Cerebellar nuclear complex (tissue), 1 donor: Measurements from ENCODE around the gene ST7.

ENCODE experiments used
- DNase-seq, 2 experiments: peaks; one replicate each; lab custom pipeline; 2025; lab: John Stamatoyannopoulos, UW

Gene ST7

GRCh38 chr7:117157241-117158209 is 204.2 kb downstream of the ST7 start:
- DNase-seq = peak; percentile 33 to 79

DNA sequence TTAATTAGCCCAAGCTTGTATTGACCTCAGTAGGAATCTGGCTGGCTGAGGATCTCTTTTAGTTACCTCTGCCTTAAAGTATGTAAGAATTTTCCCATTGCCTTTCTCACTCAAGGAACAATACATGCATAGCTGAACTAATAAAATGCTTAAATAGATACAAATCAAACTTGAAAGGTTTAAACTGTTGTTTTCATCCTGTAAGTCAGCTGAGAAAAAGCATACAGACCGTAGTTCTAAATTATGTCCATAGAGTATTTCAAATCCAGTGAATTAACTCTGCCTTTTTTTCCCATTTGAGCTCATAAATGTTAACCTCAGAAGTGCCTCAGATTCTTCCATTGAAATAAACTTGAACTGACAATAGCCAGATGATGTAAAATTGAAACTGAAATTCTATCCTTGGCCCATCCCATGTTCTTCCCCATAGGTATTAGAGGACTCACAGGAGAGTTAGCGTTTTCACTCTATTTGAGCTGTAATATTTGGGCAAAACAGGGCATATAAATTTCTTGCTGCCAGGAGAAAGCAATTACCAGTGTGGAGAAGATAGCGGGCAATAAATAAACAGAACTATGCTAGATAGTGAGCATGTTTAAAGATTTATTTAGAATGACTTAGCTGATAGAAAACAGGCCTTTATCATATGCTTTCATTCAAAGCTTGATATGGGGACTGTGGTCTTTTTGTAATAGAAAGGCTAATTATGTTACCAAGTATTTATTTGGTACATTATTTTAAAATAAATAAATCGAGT is 205.8 kb downstream of the ST7 start:
- DNase-seq = no peak

GRCh38 chr7:117163101-117163500 is 209.8 kb downstream of the ST7 start:
- no peak for DNase-seq

DNA sequence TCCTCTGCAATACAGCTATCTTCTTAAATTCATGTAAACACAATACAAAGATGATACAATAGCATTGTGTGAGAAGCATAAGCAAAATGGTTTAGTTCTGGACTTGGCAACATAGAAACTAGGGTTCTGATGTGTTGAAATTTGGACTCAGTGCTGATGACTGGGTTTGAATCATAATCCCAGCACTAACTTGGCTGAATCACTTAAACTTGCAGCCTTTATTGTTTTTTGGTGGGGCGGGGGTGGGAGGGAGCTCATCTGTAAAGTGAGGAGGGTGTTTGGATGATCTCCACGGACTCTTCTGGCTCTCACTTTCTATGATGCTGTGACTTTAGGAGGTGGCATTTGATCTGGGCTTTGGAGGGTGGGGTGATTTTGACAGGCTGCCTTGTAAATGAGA is 211.3 kb downstream of the ST7 start:
- DNase-seq = no peak

DNA sequence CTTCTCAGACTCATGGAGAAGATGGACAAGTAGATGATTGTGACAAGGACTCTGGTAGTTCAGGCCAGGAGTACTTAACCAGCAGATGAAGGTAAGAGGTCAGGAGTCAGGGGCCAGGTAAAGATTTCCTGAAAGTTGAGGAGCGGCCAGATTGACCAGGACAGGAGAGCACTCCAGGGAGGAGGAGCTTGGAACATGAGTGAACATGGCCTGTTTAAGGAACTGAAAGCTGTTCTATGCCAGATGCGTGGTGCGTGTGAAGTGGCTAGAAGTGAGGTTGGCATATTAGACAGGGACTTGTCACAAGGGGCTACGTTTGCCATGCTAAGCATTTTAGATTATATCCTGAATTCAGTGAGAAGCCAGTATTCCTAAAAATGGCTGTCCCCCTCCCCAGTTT is 212.4 kb downstream of the ST7 start:
- no peak for DNase-seq

GRCh38 chr7:117169907-117170306 is 216.6 kb downstream of the ST7 start:
- no peak for DNase-seq

GRCh38 chr7:117171106-117171505 is 217.8 kb downstream of the ST7 start:
- DNase-seq = no peak

GRCh38 chr7:117172283-117172682 is 219.0 kb downstream of the ST7 start:
- no peak for DNase-seq

GRCh38 chr7:117173035-117173770 is 219.9 kb downstream of the ST7 start:
- no peak for DNase-seq

- no peak for DNase-seq
These were observed 222.9 kb downstream of the ST7 start for GRCh38 chr7:117176206-117176605.

DNA sequence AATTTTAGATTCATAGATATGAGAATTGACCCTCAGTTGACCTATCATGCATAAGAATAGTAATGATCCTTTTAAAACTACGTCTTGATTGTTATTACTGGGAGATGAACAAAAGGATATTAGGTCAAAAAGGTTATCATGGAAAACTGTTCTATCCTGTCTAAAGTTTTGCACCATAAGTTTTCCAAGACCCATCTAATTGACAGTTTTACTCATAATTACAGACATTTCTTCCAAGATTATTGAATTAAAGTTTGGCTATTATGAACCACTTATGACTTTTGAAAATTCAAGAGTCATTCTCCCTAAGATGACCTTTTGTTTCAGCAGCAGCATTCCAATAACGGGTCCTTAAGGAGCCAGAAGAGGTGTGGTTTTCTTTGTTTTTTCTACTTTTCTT is 225.3 kb downstream of the ST7 start:
- no peak for DNase-seq

GRCh38 chr7:117179701-117180100 is 226.4 kb downstream of the ST7 start:
- DNase-seq = no peak

GRCh38 chr7:117183729-117184128 is 230.4 kb downstream of the ST7 start:
- DNase-seq = no peak

DNA sequence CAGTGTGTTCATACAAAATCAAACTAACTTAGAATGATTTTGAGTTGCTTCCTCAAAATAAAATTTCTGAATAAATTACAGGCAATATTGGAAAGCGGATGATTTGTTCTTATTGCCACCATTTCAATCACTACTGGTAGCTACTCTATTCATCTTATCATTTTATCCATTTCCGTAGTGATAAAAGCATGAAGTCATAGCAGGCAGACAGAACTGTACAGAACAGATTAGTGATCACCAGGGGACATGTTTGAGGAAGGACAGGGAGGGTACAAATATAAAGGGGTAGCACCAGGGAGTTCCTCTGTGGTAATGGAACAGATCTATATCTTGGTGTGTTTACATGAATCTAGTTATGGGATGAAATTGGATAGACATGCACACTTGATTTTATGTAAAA is 231.1 kb downstream of the ST7 start:
- DNase-seq = no peak

- no peak for DNase-seq
These were observed 231.8 kb downstream of the ST7 start for GRCh38 chr7:117185124-117185523.

DNA sequence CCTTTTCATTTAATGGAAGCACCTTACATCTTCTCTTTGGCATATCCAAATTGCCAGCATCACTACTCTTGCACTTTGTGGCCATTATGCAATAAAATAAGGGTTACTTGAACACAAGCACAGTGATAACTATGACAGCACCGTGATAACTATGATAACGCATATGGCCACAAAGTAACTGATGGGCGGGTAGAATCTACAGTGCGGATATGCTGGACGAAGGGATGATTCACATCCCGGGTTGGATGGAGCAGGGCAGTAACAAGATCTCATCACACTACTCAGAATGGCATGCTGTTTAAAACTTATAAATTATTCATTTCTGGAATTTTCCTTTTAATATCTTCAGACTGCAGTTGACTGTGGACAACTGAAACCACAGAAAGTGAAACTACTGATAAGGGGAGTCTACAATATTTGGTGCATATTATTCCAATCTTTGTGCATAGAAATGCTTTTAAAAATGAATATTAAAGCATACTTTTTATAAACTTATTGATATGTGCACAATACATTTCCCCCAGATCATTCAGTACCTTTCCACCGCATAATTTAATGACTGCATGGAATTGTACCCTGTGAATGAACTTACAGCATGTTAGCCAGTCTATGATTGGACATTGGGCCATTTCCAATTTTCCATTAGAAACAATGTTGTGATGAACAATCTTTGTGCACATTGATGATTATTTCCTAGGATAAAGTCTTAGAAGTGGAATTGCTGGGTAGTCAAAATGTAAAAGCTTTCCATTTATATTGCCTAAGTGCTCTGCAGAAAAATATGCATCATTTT is 233.1 kb downstream of the ST7 start:
- no peak for DNase-seq

GRCh38 chr7:117188376-117188775 is 235.1 kb downstream of the ST7 start:
- DNase-seq = no peak

DNA sequence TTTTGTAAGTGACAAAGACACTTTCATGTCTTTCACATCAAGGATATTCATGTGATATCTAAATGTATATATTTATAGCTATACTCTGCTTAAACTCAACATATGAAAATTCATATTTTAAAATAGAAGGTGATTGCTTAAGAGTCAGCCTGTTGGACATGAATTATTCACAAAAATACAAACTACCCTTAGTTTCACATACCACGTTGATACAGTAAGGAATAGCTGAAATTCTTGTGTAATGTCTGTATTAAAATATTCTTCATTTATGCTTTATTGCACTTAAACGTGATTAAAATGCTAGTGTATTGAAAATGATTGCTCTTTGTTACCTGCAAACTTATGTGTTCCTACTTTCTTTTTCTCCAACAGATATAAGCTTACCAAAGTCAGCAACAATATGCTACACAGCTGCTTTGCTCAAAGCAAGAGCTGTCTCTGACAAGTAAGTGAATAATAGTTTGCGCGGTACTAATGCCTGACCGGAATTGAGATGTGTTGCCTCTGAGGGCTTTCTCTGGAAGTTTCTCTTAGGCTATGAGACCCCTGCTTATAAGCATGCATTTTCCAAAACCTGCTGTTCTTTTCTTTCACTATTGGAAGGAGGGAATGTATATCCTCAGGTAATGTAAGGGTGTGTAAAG is 235.8 kb downstream of the ST7 start:
- no peak for DNase-seq

- DNase-seq = no peak
These were observed 236.8 kb downstream of the ST7 start for GRCh38 chr7:117190104-117190503.

- no peak for DNase-seq
These were observed 237.6 kb downstream of the ST7 start for GRCh38 chr7:117190746-117191435.
